ENCODE data around the gene ADAMTS17. TPM values are rescaled to one million over a fixed set of nuclear protein-coding genes. Genes with fewer than 3 reads are reported as not detected.

Gene ADAMTS17
- total RNA-seq, 1 experiment from 2014 or later = 4.2 TPM

DNA sequence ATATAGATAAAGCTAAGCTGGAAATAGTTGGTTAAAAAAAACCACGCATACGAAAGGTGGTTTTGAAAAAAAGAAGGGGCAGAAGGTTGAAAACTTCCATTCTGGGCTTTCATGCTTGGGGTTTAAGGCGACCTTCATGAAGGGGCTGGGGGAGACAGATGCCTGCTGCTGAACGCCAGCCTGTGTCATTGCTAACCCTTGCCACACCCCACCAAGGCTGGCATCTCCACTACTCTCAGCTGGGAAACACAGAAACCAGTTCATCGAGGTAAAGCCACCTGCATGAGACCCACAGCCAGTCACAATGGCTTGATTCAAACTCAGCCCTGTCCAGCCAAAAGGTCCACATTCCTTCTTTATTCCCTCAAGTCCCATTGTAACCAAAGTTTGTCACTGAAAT is 78.7 kb downstream of the ADAMTS17 start:
- BruUV-seq (replicated peaks) = no TSS peak
- ATAC-seq = no peak

More for the DNA sequence above, 78.7 kb downstream of the ADAMTS17 start:
- Histone ChIP-seq H3K4me1 (ENCODE audit: control insufficient read depth in 1 of 2, insufficient read depth in 2 of 2, low read length in 2 of 2) (no peaks in the 10 kb centered on the region), H3K27ac (ENCODE audit: low read depth, low read length) (no peak overlapping the region), H3K36me3 (ENCODE audit: control insufficient read depth in 1 of 2, insufficient read depth in 2 of 2, low read length in 2 of 2) (no peaks in the 10 kb centered on the region), H3K9ac (ENCODE audit: low read length) (no peak overlapping the region), H3K9me2 (ENCODE audit: insufficient read depth) (no peaks in the 10 kb centered on the region), H2AFZ (ENCODE audit: low read depth, low read length, poor library complexity, severe bottlenecking) (no peak overlapping the region), H3K27me3 (ENCODE audit: insufficient read depth, low read length) (no peaks in the 10 kb centered on the region), H3K79me2 (ENCODE audit: insufficient read depth, low read length) (no peaks in the 10 kb centered on the region), H3K9me3 (ENCODE audit: control insufficient read depth in 1 of 2, insufficient read depth in 1 of 2, low read depth in 1 of 2, low read length in 2 of 2) (no peaks in the 10 kb centered on the region), H3K4me2 (ENCODE audit: low read length) (no peak overlapping the region), H4K20me1 (ENCODE audit: insufficient read depth) (no peaks in the 10 kb centered on the region), H3K4me3 (replicated peaks in 1 of 2; ENCODE audit: low read depth in 1 of 2, low read length in 2 of 2) (no peak overlapping the region)
- RAD21 ChIA-PET (ENCODE audit: low non-redundant PET in 1 of 2, low total read pairs in 2 of 2, uncharacterized antibody in 2 of 2, unreplicated experiment in 2 of 2) = no interaction called here
- TF ChIP-seq, protein P1, sequence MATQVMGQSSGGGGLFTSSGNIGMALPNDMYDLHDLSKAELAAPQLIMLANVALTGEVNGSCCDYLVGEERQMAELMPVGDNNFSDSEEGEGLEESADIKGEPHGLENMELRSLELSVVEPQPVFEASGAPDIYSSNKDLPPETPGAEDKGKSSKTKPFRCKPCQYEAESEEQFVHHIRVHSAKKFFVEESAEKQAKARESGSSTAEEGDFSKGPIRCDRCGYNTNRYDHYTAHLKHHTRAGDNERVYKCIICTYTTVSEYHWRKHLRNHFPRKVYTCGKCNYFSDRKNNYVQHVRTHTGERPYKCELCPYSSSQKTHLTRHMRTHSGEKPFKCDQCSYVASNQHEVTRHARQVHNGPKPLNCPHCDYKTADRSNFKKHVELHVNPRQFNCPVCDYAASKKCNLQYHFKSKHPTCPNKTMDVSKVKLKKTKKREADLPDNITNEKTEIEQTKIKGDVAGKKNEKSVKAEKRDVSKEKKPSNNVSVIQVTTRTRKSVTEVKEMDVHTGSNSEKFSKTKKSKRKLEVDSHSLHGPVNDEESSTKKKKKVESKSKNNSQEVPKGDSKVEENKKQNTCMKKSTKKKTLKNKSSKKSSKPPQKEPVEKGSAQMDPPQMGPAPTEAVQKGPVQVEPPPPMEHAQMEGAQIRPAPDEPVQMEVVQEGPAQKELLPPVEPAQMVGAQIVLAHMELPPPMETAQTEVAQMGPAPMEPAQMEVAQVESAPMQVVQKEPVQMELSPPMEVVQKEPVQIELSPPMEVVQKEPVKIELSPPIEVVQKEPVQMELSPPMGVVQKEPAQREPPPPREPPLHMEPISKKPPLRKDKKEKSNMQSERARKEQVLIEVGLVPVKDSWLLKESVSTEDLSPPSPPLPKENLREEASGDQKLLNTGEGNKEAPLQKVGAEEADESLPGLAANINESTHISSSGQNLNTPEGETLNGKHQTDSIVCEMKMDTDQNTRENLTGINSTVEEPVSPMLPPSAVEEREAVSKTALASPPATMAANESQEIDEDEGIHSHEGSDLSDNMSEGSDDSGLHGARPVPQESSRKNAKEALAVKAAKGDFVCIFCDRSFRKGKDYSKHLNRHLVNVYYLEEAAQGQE (IDR thresholded peaks at IDR 0.05; ENCODE audit: low read depth) = no peak
- TF ChIP-seq, protein P2, sequence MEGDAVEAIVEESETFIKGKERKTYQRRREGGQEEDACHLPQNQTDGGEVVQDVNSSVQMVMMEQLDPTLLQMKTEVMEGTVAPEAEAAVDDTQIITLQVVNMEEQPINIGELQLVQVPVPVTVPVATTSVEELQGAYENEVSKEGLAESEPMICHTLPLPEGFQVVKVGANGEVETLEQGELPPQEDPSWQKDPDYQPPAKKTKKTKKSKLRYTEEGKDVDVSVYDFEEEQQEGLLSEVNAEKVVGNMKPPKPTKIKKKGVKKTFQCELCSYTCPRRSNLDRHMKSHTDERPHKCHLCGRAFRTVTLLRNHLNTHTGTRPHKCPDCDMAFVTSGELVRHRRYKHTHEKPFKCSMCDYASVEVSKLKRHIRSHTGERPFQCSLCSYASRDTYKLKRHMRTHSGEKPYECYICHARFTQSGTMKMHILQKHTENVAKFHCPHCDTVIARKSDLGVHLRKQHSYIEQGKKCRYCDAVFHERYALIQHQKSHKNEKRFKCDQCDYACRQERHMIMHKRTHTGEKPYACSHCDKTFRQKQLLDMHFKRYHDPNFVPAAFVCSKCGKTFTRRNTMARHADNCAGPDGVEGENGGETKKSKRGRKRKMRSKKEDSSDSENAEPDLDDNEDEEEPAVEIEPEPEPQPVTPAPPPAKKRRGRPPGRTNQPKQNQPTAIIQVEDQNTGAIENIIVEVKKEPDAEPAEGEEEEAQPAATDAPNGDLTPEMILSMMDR (IDR thresholded peaks at IDR 0.05 in 2 of 3, conservative IDR thresholded peaks at IDR 0.05 in 1 of 3; ENCODE audit: borderline replicate concordance in 1 of 3, insufficient read depth in 1 of 3, low read depth in 2 of 3, low read length in 2 of 3) = no peak
- TF ChIP-seq, protein P3, sequence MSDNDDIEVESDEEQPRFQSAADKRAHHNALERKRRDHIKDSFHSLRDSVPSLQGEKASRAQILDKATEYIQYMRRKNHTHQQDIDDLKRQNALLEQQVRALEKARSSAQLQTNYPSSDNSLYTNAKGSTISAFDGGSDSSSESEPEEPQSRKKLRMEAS (IDR thresholded peaks at IDR 0.05) = no peak
- intact Hi-C loops (cut with micrococcal nuclease) = no loop called here
- CTCF ChIA-PET = no interaction called here
- POLR2A ChIA-PET = no interaction called here
- DNase-seq (ENCODE audit: low read depth, low spot score) = no peak

Data from HCT116 (cell line).